Measurements from ENCODE around the gene APH1B. TPM values are rescaled to one million over a fixed set of nuclear protein-coding genes. Genes with fewer than 3 reads are reported as not detected.
A peak's percentile ranks its signal among the peaks of the same experiment; 100 is the strongest.

Gene APH1B
- total RNA-seq, 2 donors from 2014 or later, result 20.0 to 35.0 TPM

GRCh38 chr15:63244399-63244798, 33.0 kb upstream of the APH1B start:
- H3K9me3 ChIP-seq, result no peaks in the 10 kb centered on the region
- H3K4me3 ChIP-seq, result no peak overlapping the region
- H3K27ac ChIP-seq, result no peak overlapping the region
- WGBS, result 42% methylated on average over 4 of the region's 4 CpGs
- no peaks in the 10 kb centered on the region for H3K27me3 ChIP-seq (replicated peaks; ENCODE audit: insufficient read depth)
- TF ChIP-seq CTCF (IDR thresholded peaks at IDR 0.05), result no peak
- TF ChIP-seq POLR2AphosphoS5 (IDR thresholded peaks at IDR 0.05), result no peak
- TF ChIP-seq POLR2A (IDR thresholded peaks at IDR 0.05), result no peak
- no peak for DNase-seq (ENCODE audit: low spot score)
- intact Hi-C loops (cut with DNase I), result no loop called here
- no peaks in the 10 kb centered on the region for H3K36me3 ChIP-seq
- no peaks in the 10 kb centered on the region for H3K4me1 ChIP-seq (replicated peaks)

- Histone ChIP-seq H3K4me1 (replicated peaks) (no peaks in the 10 kb centered on the region), H3K36me3 (no peaks in the 10 kb centered on the region), H3K27ac (no peak overlapping the region), H3K9me3 (no peaks in the 10 kb centered on the region), H3K4me3 (no peak overlapping the region), H3K27me3 (replicated peaks; ENCODE audit: insufficient read depth) (no peaks in the 10 kb centered on the region)
- 51% methylated on average over 5 of the region's 5 CpGs for WGBS
- DNase-seq (ENCODE audit: low spot score), result no peak
- intact Hi-C loops (cut with DNase I), result no loop called here
- TF ChIP-seq POLR2AphosphoS5 (IDR thresholded peaks at IDR 0.05), result no peak
- no peak for TF ChIP-seq CTCF (IDR thresholded peaks at IDR 0.05)
- TF ChIP-seq POLR2A (IDR thresholded peaks at IDR 0.05), result no peak
These were observed 32.3 kb upstream of the APH1B start for GRCh38 chr15:63244976-63245645.

GRCh38 chr15:63246691-63247469, 30.5 kb upstream of the APH1B start:
- intact Hi-C loops (cut with DNase I), result no loop called here
- H3K27me3 ChIP-seq (replicated peaks; ENCODE audit: insufficient read depth), result no peaks in the 10 kb centered on the region
- no peaks in the 10 kb centered on the region for H3K9me3 ChIP-seq
- H3K27ac ChIP-seq, result no peak overlapping the region
- no peak overlapping the region for H3K4me3 ChIP-seq
- no peaks in the 10 kb centered on the region for H3K36me3 ChIP-seq
- H3K4me1 ChIP-seq (replicated peaks), result no peaks in the 10 kb centered on the region
- TF ChIP-seq POLR2A (IDR thresholded peaks at IDR 0.05) (no peak), POLR2AphosphoS5 (IDR thresholded peaks at IDR 0.05) (no peak), CTCF (IDR thresholded peaks at IDR 0.05) (no peak)
- DNase-seq (ENCODE audit: low spot score), result peak; percentile 5
- WGBS, result 83% methylated on average over 5 of the region's 5 CpGs

- intact Hi-C loops (cut with DNase I), result no loop called here
- Histone ChIP-seq H3K4me1 (replicated peaks) (no peaks in the 10 kb centered on the region), H3K36me3 (no peaks in the 10 kb centered on the region), H3K27me3 (replicated peaks; ENCODE audit: insufficient read depth) (no peaks in the 10 kb centered on the region), H3K4me3 (no peak overlapping the region), H3K9me3 (no peaks in the 10 kb centered on the region), H3K27ac (no peak overlapping the region)
- no peak for TF ChIP-seq POLR2A (IDR thresholded peaks at IDR 0.05)
- TF ChIP-seq POLR2AphosphoS5 (IDR thresholded peaks at IDR 0.05), result no peak
- TF ChIP-seq CTCF (IDR thresholded peaks at IDR 0.05), result no peak
- WGBS, result 91% methylated on average over 4 of the region's 4 CpGs
- no peak for DNase-seq (ENCODE audit: low spot score)
These were observed 27.0 kb upstream of the APH1B start for GRCh38 chr15:63250312-63250965.

Measured in prostate gland (tissue), 2 donors.